NCI-H526 (cell line): ENCODE data around the gene GPC3.

Experiments used
- DNase-seq, 2 experiments: peaks; one replicate each; lab custom pipeline; 2025; lab: John Stamatoyannopoulos, UW

GPC3 gene

DNA sequence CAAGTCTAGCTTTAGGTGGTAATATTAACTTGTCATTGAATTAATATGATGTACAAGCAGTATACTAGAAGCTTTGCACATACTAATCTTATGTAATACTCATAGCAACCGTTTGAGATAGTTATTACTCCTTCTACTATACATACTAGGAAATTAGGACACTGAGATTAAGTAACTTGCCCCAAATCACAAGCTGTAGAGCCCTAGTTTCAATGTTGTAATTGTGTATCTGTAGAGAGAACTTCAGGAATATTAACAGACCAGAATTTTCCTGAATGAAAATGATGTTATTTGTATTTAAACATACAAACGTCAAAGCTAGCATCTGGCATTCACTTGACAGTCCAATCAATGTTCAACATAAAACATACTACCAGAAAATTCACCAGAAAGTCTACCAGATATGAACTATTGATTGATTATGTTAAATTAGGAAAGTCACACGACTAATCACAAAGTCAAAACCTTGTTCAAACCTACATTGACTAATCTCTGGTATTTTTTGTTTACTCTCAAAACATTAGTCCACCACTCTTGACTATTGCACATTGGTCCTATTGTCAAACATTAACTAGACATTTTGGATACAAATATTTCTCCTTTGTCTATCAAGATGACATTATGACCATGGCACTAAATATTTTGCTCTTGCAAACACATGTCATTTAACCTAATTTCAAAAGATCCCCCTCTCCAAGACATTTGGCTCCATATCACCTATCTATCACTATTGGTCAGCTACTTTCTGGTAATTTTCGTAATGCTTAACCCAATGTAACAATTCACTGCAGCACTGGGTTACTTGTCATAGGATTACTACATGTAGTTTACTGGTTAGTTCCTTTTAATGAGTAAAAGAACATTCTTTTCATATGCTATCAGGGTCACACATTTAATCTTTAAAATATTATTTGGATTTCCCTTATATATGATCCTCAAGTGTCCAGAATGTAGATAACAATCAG lies 100.7 kb downstream of the GPC3 start:
- DNase-seq, result no peak

DNA sequence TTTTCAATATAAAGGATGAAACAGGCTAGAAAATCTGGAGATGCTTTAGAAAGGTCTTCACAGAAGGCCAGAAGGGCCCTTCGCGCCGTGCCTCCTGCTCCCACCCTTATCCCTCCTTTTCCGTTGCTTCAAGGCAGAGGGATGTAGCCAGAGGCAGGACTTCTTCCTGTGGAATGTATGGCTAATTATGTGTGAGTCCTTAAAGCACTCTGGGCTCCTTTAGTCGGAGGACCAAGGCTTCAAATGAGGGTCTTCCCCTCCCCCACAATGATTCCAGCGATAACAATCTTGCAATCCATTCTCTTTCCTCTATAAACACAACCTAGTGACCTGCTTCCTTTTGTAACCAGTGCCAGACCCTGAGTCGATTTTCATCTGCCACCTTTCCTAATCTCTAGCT lies 103.5 kb downstream of the GPC3 start:
- DNase-seq, result no peak

DNA sequence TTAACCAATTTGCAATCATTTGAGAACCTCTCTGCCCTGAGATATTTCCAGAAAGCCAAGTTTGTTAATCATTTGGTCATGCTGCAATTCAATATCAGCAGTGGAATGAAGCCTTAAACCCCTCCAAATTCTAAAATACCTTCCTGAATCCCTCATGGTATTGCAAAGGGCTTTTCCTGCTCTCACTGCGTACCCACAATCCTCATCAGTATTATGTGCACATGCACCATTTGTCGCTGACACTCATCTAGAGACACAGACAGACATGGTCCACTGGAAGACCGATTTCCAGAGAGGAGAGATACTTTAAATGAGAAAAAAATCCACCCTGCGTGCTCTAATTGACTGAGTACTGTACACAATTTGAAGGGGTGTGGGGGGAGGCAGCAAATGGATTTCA lies 104.4 kb downstream of the GPC3 start:
- no peak for DNase-seq

DNA sequence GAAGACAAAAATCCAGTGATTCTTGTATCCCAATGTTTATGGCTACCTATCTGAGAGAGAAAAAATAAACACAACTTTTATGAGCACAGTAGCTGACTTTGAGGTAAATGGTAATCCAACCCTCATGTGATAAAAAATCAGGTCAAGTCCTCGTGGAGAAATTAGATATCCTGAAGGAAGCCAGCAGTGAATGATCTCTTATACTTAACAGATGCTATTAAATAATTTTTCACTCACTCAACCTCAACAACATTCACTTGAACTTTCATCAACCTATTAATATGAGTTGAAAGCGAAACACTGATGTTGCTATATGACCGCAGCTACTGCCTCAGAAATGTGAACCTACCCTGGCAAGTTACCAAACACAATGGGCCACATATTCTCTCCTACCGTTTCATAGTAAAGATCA lies 105.4 kb downstream of the GPC3 start:
- no peak for DNase-seq

- no peak for DNase-seq
These were observed 106.7 kb downstream of the GPC3 start for GRCh38 chrX:133878710-133879109.

GRCh38 chrX:133876646-133877045 lies 108.7 kb downstream of the GPC3 start:
- DNase-seq, result no peak

GRCh38 chrX:133869270-133869669 lies 116.1 kb downstream of the GPC3 start:
- no peak for DNase-seq

- no peak for DNase-seq
These were observed 116.7 kb downstream of the GPC3 start for GRCh38 chrX:133868682-133869081.

DNA sequence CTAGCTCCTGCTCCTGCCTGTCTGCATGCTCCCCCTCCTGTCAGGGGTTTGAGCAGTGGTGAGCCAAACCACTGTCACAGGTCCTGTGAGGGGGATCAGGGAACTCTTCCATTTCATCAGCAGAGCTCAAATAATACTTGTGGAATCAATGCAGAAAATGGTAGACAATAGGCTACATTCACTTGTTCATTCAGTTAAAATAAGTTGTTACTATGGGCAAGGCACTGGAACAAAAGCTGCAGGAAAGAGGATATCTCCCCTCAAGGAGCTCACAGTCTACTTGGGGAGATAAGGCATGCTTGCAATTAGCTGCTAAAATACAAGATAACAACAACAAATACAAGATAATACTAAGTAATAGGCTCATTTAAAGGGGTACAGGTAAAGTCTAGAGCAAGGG lies 117.1 kb downstream of the GPC3 start:
- no peak for DNase-seq

GRCh38 chrX:133865761-133866471 lies 119.5 kb downstream of the GPC3 start:
- DNase-seq, result no peak

GRCh38 chrX:133864236-133864635 lies 121.2 kb downstream of the GPC3 start:
- DNase-seq, result no peak

DNA sequence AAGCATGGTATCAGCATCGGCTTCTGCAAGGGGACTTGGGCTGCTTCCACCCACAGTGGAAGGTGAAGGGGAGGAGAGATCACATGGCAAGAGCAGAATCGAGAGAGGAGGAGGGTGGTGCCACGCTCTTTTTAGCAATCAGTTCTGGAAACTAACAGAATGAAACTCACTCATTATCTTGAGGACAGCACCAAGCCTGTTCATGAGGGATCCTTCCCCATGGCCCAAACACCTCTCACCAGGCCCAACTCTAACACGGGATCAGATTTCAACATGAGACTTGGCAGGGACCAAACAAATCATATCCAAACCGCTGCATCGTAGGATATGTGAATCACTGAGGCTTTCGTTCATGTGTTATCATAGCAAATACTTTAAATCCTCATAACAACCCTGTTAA lies 125.5 kb downstream of the GPC3 start:
- no peak for DNase-seq

DNA sequence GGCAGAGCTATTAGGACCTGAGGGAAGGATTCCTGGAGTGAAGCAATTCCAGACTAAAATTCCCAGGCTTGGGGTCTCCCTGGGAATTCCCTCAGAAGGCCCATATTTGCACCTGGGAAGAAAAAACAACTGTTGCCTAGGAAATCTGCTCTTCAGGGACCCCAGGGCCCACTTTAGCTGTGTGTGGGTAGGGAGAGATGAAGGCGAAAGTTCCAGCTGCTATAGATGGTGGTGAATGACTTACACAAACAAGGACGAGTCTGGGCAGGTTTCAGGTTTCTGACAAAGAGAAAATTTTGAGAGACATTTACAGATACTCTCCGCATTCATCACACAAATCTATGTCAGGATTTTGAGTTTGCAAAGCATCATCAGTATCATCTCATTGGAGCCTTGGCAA lies 126.1 kb downstream of the GPC3 start:
- no peak for DNase-seq

- DNase-seq, result no peak
These were observed 127.6 kb downstream of the GPC3 start for GRCh38 chrX:133857640-133858269.

GRCh38 chrX:133856819-133857218 lies 128.6 kb downstream of the GPC3 start:
- DNase-seq, result no peak

- DNase-seq, result no peak
These were observed 131.1 kb downstream of the GPC3 start for GRCh38 chrX:133854290-133854689.

DNA sequence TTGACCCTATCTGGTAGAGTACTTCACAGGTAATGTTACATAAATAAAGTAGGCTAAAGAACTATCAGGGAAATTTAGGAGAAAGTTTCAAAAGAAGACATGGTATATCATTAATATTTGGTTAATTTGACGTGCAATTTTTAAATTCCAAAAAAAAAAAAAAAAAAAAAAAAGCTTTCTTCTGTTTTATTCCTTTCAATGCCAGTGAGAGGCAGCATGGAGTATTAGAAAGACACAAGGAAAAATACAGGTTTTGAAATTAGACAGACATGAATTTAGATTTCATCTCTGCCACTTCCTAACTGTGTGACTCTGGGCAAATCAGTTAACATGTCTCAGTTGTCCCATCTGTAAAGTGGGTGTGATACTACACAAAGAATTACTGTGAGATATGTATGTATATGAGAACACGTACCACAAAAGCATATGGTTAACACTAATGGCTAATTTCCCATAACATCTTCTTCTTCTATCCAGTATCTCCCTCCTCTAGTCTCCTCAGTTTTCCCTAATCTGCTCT lies 132.5 kb downstream of the GPC3 start:
- no peak for DNase-seq

GRCh38 chrX:133852401-133852800 lies 133.0 kb downstream of the GPC3 start:
- no peak for DNase-seq

- DNase-seq, result no peak
These were observed 135.0 kb downstream of the GPC3 start for GRCh38 chrX:133850399-133850798.

DNA sequence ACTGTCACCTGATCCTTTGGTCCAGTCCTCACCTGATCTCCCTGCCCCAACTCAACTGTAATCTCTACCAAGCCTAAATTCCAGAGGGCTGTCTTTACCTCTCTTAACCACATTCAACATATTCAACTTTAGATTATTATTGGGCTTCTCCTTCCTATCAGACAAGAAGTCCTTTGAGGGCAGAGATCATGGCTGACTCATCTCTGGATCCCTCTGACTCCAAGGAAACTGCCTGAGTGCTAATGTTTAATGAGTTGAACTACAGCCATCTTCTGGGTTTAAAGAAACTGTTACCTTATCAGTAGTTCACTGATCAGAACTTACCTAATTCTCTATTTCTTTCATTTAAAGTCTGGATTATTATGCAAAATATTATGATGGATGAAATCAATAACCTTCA lies 135.7 kb downstream of the GPC3 start:
- no peak for DNase-seq

DNA sequence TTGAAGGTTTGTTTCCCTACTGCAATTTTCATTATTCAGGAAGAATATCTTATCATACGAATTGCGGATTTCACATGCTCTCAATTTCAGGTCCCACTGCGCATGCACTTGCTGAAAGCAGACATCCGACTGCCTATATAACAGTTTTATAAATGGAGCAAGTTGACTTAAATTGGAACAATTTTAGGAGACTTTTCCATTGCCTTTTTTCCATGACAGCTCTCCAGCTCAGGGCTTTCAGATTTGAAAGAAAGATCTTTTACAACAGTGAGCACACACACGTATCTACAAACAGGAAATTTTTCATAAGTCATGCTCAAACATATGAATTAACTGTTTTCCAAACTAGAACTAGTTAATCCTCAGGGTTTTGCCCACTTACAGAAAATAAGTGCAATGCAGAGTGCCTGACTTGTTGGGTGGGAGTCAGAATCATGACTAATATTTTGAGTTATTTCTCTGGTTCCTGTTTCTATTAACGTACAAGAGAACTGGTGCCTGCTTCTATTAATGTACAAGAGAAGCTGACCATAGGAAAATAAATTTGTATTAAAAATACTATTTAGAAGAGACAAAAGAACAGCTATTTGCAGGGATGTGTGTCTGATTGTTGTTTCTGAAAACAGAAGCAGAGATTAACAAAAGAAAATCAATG lies 137.9 kb downstream of the GPC3 start:
- DNase-seq, result no peak

- no peak for DNase-seq
These were observed 139.1 kb downstream of the GPC3 start for GRCh38 chrX:133846311-133846710.
